Amniotic stem cell (primary cell): ENCODE results near the gene TBC1D21.

Source experiments
- DNase-seq: peaks from one replicate; lab custom pipeline; 2025; lab: John Stamatoyannopoulos, UW

TBC1D21 gene

DNA sequence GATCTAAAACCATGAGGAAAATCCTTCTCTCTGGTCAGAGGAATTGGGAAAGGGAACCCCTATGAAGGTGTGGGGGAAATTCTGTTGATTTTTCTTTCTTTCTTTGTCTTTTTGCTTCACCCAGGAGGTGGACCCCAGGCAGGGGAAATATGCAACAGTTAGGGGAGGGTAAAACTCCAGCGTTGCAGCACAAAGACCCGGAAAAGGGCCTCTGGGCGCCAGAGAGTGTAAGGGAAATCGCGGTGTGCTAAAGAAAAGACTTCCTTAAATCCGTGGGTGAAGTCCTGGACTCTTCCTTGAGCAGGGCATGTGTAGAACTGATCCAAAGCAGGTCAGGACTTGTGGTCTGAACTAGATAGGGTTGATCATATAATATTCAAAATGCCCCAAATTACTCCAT, 11.1 kb upstream of the TBC1D21 start:
- no peak for DNase-seq

DNA sequence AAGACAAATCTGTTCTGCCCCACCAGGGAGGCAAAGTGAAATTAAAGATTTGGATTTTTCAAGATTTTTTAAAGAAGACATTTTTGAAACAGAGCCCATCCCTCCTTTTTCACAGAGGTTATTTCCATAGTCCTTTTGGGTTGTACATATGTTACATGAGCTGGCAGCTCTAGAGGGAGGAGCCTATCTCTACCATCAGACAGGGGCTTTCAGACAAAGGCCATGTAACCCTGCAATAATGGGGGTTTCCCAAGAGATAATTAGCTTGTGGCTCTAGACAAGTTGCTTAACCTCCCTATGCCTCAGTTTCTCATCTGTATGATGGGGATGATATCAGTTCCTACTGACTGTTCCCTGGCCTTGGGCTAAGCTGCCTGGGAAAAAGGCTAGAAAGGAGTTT, 8.0 kb upstream of the TBC1D21 start:
- DNase-seq, result no peak

DNA sequence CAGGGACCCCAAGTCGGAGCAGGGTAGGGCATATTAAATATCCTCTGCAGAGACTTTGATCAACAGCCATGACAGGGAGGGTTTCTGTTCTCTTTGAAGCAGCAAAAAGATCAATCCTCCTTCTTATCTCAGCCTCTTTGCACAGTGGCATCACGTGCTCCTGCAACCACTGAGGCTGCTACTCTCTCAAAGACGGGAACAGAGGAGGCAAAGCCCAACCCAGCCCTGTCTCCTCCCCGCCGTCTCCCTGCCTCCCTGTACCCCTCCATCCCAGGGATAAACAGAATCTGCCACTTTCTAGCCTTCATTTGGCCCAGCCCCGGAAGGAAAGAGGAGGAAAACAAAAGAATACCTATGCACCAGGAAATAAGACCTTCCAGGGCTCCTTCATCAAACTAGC, 7.5 kb upstream of the TBC1D21 start:
- DNase-seq, result no peak

DNA sequence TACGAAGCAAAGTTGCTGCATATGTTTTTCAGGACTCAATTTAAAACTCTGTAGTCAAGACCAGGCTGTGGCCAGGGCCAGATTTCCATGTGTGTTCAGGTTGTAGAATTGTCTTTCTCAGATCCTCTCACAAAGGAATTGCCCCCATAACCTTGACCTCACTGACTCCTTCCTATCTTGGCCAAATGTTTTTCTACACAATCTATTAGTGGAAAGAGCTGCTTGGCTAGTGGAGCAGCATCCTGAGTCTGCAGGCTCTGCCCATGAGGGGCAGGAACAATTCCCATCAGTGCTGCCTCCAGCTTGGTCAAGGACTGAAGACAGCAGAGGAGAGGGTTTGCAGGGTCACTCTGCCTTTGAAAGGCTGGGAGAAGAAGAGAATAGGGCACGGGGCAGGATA, 6.9 kb upstream of the TBC1D21 start:
- DNase-seq, result no peak

DNA sequence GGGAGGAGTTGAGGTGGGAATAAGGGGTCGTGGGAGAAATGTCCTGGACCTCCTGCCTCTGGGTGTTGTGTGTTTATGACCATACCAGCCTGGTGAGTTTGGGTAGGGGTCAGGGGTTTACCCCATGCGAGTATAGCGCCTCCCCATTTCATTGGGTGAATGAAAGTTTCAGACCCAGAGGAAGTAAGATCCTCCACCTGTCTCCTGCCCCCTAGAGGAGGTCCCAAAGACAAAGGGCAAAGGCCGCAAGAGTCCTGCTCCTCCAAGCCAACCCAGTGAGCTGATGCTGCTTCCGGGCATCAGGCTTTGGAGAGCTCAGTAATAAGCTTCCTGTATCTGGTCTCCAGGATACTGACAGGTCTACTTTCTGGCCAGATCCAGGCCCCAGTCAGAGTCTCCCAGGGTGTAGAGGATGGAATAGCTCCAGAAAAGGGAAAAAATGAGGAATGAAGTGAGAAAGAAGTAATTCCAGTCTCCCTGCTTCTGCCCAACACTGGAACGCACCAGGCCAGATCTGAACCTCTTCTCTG, 6.4 kb upstream of the TBC1D21 start:
- no peak for DNase-seq

DNA sequence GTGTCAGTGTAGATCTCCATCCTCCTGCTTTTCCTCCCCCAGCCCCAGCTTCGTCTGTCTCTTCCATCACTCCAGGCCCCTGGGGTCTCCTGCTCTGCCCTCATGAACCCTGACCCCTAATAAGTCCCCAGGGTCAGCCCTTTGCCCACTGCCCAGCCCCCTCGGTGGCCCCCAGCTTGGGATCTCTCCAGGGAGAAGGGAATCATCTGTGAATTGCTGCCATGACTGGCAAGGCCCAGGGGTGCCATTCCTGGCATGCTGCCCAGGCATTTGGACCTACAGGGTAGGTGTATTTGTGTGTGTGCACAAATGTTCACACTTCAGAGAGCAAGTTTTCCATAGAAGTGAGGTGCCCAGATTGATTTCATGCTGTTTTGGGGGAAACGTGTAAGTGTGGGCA, 5.9 kb upstream of the TBC1D21 start:
- no peak for DNase-seq

DNA sequence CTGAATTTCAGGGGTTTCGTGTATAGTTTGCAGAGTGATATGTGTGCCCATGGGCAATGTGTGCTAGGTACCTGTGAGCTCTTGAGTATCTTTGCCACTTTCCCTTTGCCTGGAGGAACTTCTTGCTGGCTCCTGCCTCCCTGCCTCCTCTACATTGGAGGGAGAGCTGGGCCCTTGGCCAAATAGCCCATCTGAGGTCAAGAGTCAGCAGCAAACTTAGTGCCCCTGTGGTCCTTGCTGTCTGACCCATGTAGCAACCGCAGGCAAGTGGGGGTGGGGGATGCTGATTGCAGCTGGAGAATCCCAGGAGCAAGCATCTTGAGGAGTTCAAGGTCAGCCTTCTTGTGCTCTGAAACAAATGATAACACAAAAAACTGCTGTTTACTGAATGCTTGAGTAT, 5.4 kb upstream of the TBC1D21 start:
- DNase-seq, result no peak

DNA sequence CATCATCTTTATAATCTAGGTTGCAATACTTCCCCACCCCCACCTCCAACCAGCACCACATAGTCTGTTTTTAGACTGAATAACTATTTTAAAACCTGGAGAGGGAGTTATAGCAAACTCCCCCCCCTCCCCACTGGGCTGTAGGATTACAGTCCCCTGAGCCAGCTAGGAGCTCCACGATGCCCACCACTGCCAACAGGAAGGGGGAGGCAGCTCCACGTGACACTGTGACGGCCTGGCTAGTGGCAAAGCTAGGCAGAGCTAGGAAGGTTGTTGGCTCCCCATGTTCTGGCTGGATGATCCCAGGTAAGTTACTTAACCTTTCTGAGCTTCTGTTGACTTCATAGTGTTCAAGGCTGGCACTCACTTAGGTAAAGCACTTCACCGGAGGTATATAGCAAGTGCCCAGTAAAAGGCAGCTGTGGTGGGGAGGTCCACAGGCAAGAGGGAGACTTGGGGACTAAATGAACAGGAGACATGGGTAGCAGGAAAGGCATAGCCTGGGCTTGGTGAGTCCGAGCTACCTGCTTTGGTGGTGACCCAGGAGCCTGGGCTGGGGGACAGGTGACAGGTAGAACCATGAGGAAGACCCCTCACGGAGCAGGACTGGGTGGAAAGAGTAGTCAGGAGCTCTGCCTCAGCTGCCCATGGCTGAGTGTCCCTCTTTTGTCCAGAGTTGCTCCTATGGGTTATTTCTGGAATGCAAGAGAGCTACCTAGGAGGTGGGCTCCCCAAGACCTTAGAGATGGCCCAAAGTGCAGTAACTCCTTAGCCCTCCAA, 4.0 kb upstream of the TBC1D21 start:
- DNase-seq, result no peak

DNA sequence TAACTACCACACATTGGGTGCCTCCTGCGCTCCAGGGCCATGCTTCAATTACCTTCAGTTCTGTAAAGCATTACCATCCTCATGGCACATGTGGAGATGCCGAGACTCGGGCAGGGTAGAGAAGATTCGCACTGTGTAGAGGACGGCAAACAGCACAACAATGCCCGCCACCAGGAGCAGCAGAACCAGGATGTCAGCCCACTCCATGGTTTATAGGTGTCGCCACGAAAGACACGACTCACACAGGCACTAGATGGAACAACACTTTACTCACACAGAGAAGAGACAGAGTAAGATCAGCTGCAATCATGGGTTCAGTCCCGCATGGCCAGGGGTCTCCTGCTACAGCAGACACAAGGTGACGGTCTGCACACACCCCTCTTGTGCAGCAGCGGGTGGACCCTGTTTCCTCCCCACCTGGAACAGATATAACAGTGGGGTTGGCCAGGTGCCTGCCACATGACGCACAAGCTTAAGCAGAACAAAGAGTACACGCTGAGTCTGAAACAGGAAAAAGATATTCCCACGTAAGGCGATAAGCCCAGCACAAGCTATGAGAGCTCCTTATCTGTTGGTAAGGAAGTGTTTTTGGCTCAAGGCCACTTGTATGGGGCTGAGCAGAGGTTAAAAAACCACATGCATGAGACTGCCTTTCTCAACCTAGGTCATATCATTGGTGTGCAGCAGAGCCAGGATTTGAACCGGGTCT, 2.5 kb upstream of the TBC1D21 start:
- no peak for DNase-seq

DNA sequence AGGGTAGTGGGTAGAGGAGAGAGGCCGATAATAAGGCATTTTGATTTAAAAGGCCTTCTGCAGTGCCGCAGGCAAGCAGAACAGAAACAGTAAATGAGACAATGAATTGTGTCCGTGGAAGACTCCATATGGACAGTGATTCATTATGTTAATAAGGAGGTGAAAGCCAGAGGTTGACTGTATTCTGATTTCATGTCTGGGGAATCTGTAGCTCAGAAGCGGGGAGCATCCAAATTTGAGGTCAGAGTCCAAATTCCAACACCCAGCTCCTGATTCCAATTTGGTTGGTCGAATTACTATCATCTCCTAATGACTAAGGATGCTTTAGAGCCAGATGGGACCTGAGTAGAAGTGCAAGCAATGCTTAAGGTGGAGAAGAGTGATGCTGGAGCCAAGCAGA, 1.0 kb upstream of the TBC1D21 start:
- no peak for DNase-seq

DNA sequence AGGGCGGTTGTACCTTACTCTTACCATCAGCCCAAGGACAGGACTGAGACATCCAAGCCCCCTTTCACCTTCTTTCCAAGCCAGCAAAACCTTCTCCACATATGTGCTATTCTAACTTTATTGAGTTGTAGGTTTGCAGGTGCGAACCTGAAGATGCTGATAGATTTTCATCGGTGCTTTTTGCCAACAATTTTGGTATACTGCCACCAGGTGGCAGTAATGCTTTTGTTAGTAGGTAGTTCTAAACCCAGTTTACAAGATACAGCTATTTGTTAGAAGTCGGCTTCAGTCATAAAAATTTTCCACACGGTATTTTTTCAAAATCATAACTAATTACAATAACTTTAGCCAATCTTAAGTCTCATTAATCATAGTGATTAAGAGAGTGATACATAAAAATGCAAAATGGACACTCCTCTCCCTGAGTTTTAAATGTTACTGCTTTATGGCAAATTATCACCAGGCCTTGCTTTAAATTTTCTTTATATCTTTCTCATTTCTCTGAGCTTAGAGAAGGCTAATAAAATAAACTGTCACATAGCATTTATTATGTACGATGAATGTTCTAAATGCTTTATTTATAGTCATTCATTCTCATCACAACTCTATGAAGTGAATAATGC, 636 bp downstream of the TBC1D21 start:
- peak; percentile 23 for DNase-seq

DNA sequence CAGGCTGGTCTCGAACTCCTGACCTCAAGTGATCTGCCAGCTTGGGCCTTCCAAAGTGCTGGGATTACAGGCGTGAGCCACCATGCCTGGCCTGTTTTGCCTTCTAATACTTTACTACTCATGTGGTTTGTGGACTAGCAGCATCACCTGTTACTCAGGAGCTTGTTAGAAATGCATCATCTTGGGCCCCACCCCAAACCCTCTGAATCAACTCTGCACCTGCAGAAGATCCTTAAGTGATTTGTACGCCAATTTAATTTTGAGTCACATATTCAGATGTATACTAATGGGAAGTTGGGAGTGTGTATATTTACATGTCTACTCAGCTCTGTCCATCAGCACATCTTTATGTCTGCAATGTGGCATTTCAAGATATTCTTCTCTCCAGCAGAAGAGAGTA, 6.1 kb downstream of the TBC1D21 start:
- DNase-seq, result no peak

DNA sequence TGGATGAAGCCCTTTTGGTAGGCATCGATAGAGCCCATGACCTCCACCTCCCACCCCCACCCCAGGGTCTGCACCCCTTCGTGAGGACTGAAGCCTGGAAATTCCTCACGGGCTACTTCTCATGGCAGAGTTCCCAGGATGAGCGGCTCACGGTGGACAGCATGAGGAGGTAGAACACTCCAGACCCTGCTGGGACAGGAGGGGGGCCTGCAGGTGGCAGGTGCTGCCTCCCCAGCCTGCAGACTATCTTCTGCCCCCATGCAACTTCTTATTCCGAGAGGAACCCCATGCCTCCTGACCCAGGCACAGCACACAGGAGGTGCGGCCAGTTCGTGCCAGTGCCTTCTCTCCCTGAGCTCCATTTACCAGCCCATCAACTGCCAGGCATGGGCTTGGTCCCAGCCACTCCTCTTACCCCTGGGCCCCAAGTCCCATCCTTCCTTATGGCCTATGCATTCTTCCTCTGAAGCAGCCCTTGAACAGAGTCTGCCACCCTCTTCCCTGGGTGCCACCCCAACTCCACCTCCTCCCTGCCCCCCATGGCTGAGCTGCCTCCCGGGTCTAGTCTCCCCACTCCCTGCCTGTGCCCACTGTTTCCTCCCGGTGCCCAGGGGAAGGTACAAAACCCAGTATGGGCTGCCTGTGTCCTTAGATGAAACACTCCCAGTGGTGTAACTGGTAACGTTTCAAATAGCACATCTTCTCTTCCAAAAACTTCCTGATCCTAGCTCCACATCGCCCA, 8.4 kb downstream of the TBC1D21 start:
- no peak for DNase-seq

DNA sequence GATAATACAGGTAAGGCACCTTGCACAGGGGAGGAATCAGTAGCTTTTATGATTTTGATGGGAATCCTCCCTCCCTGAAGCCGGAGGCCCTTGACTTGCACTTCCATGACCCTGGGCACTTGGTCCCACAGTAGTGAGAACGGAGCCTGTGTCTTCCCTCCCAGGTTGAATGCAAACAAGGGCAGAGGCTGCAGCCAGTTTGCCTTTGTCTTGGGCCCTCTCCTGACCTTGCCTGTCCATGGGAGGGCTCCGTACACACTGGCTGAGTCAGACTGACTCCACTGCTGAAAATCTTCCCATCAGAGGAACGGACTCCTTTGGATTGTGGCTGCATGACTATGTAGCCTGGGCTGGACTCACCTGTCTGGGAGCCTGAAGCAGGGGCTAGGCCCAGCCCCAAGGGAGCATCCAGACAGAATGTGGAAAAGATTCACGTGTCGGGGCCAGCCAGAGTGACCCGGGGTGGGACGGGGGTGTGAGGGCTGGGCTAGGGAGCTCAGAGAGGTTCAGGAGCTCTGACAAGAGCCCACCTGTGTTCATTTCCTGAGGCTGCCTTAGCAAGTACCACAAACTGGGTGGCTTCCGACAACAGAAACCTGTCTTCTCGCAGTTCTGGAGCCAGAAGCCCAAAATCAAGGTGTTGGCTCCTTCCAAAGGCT, 9.5 kb downstream of the TBC1D21 start:
- no peak for DNase-seq

DNA sequence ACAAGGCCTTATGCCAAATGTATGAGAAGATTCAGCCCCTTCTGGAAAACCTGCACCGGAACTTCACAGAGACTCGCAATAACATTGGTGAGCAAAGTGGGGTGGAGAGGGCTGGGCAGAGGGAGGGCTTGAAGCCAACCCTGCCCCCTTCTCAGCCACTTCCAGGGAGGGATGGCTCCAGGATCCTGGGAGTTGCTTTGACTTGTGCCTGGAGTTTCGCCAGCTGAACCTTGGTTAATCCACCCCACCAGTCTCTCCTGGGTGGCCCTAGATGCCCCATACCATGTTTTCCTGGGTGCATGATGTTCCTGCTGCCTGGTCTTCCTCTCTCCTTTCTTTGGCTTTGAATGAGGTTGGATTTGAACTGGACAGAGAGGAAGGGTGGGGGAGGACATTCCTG, 10.8 kb downstream of the TBC1D21 start:
- no peak for DNase-seq

DNA sequence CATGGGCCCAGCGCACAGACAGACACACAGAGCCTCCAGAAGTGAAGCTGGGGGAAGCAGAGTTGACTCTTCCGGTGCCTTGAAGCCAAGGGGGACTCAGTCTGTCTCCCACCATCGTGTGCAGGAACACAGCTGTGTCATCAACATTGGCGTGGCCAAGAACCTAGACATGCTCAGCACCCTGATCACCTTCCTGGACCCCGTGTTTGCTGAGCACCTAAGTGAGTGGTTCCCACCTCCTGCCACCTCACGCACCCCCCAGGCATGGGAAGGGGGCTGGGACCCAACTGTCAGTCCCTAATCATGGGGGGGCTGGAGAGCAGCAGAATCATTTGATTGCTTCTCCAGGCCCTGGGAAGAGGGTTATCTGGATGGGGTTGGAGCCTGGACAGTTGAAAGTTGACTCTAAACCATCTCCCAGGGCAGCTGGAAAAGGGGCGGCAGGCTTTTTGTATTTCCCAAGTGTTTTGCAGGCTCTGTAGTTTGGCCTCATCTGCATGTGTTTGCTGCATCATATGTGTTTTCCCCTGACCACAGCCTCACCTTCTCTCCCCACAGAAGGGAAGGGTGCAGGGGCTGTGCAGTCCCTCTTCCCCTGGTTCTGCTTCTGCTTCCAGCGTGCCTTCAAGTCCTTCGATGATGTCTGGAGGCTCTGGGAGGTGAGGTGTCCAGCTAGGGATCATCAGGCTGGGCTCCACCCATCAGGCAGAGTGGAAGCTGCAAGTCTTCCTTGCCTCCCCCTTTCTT, 12.8 kb downstream of the TBC1D21 start:
- DNase-seq, result no peak

DNA sequence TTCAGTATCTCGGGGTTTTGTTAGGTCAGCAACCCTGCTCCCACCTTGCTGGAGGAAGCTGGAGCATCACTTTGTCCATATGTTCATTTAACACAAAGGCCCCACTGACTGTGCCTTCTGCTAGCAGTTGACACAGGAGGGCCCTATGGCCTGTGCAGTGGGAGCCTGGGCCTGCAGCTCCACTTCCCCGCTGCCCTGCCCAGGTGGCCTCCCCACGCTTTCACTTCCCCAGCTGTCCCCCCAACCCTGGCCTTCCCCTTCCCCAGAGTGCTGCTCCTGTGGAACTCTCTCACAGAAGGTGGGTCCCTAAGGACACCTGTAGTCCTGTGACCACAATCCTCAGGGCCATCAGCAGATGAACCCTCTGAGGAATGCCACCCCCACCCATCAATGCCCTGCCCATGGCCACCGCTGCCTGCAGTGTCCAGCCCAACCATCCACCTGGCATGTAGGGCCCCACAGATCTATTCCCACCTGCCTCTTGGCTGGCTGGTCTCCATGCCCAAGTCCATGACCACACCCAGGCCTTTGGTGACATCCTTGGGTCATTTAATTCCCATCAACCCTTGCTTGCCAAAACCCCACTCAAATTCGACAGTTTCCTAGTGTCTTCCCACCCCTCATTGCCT, 13.5 kb downstream of the TBC1D21 start:
- DNase-seq, result no peak

DNA sequence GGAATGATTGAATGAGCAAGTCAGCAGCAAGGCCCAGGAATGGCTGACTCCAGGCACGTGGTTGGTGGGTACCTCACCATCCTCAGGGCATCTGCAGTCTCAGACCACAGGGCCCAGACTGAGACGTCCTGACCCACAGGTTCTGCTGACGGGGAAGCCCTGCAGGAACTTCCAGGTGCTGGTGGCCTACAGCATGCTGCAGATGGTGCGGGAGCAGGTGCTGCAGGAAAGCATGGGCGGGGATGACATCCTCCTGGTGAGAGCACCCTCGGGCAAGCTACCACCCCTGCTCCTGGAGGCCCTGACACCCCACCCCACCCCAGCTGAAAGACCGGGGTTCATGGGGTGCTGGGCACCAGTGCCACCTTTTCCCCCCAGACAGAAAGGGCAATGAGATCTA, 14.1 kb downstream of the TBC1D21 start:
- DNase-seq, result no peak

DNA sequence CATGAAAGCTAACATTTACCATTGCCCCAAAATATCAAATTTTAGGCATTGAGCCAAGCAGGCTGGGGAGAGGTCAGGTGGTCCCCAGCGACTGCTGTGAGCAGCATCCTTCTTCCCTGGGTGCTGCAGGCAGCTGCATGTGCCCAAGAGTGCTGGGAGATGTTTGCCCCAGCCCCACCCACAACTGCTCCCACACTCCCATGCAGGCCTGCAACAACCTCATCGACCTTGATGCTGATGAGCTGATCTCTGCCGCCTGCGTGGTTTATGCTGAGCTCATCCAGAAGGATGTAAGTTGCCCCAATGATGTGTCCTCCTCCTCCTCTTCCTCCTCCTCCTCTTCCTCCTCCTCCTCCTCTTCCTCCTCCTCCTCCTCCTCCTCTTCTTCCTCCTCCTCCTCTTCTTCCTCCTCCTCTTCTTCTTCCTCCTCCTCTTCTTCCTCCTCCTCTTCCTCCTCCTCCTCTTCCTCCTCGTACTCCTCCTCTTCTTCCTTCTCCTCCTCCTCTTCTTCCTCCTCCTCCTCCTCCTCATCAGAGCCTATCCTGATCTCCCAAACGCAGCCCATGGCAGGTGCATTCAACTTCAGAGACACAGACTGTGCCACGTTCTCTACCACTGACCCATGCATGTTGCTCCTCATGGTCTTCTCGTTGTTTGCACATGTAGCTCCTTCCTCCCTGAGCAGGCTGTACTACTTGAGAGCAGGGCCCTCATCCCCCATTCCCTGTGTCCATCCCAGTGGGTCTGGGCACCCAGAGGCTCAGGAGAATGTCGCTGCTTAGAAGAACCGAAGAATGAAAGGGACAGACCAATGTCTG, 15.1 kb downstream of the TBC1D21 start:
- no peak for DNase-seq
